HPDE6-E6E7 (cell line): ENCODE results near the gene ST6GAL1.

ENCODE experiments used
- DNase-seq: peaks from one replicate; pipeline ENCODE4 v3.0.0; 2011; ENCODE audit warnings: missing footprints; ENCODE audit errors: extremely low spot score

Gene ST6GAL1

GRCh38 chr3:187110156-187110555 lies 179.8 kb downstream of the ST6GAL1 start:
- DNase-seq: no peak

DNA sequence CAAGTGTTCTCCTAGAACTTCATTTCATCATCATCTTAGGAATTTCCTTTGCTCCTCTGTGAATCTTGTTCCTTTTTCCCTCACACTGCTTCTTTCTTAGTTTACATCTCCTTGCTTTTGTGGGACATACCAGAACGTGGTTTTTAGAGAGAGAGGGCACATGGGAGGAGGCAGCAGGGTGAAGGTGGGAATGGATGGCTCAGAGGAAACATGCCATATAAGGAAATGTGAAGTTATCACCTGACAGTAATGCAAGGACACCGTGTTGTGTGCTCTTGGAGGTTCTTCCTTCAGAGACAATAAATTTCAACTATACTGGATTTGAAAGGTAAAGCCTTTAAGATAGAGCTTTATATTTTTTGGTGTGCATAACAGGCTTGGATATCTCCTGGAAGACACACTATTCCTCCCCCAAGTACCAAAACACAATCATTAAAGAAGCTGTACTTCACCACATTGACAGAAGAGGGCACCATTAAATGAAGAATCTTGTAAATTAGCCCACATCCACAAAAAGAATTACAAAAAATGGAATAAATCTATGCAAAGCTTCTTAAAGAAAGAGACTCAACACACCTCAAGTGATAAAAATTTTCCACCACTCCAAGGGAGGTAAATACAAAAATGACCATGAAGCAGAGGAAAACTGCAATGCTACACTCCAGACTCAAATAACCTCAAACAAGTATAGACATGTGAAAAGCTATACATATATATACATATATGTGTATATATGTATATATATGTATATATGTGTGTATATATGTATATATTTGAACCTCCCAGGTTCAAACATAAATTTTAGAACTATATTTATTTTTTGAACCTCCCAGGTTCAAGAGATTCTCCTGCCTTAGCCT lies 182.8 kb downstream of the ST6GAL1 start:
- DNase-seq: no peak

- no peak for DNase-seq
Measured at GRCh38 chr3:187114511-187114910, 184.2 kb downstream of the ST6GAL1 start.

DNA sequence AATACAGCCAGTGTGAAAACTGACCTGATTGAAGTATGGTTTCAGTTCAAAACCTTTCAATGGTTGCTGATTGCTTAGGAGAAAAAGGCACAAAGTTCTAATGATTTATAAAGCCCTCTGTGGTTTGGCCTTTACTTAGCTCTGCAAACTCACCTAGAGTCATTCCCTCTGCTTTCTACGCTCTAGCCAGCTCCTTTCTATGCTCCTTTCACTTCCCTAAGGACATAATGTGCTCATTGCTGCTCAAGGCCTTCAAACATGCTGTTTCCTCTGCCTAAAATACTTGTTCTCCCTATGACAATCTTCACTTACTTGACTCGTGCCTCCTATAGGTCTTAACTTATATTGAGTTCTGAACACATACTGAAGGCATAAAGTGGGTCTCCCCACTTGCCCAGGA lies 190.0 kb downstream of the ST6GAL1 start:
- DNase-seq: no peak

- no peak for DNase-seq
Measured at GRCh38 chr3:187122261-187122660, 191.9 kb downstream of the ST6GAL1 start.

DNA sequence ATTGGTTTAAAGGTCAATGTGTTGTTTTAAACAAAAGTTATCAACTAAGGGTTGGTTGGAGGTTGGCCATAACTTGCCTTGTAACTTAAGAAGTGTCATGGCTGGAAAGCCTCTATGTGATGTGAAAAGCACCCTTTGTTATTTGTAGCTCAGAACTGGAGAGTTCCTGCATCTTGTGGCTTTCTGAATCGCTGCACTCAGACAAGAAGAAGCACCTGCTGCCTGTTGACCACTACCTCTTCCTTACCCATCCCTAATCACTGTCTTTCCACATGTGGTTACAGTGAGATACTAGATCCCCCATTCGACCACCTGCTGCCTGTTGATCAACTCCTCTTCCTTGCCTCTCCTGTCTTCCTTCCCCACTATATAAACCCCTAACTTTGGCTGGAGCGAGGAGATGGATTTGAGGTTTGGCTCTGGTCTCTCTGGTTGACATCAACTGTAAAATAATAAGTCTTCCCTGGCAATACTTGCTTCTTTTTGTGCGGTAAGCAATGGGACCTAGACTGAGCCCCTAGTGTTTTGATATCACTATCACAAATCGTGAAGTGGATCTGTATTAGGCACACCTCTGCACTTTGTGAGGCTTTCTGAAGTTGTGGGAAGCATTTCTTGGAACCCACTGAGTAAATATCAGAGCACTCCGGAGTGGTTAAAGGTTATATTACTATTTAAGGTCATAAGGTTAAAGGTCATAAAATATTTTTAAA lies 195.1 kb downstream of the ST6GAL1 start:
- no peak for DNase-seq
